NB4 (cell line): ENCODE data around the gene ITPR2.

Experiments
- CTCF ChIP-seq: IDR thresholded peaks from one replicate; pipeline ENCODE4 v1.5.1; 2012; ENCODE audit warnings: low read depth, low read length
- MAX ChIP-seq: IDR thresholded peaks from 2 replicates; pipeline ENCODE4 v1.6.1; 2011; ENCODE audit warnings: low read depth, low read length
- POLR2A ChIP-seq: IDR thresholded peaks from 2 replicates; pipeline ENCODE4 v1.6.1; 2011; ENCODE audit warnings: mild to moderate bottlenecking; ENCODE audit not compliant: insufficient read length; ENCODE audit errors: extremely low read depth

- no peak for TF ChIP-seq CTCF
- no peak for TF ChIP-seq POLR2A
- no peak for TF ChIP-seq MAX
Observed at GRCh38 chr12:26867080-26867479, 34.1 kb upstream of the ITPR2 start.
